ENCODE measurements around the gene ARL4D. TPM values are rescaled to one million over a fixed set of nuclear protein-coding genes. Genes with fewer than 3 reads are reported as not detected.

ARL4D gene
- total RNA-seq, 4 donors from 2014 or later, result 17.5 to 31.1 (median 21.9) TPM

GRCh38 chr17:43382776-43383175, 16.0 kb upstream of the ARL4D start:
- WGBS, result 96% methylated on average over 2 of the region's 2 CpGs
- no peaks in the 10 kb centered on the region for H3K27me3 ChIP-seq
- DNase-seq (ENCODE audit: extremely low spot score), result no peak
- no peaks in the 10 kb centered on the region for H3K9me3 ChIP-seq
- no peak overlapping the region for H3K4me3 ChIP-seq
- H3K36me3 ChIP-seq, result no peaks in the 10 kb centered on the region
- H3K27ac ChIP-seq (replicated peaks in 1 of 4), result no peak overlapping the region
- intact Hi-C loops (cut with DNase I), result no loop called here
- TF ChIP-seq EP300 (IDR thresholded peaks at IDR 0.05), result no peak
- TF ChIP-seq CTCF (IDR thresholded peaks at IDR 0.05), result no peak
- TF ChIP-seq POLR2AphosphoS5 (IDR thresholded peaks at IDR 0.05), result no peak
- no peak for TF ChIP-seq POLR2A (IDR thresholded peaks at IDR 0.05; ENCODE audit: low read depth)
- peaks cover 5 to 11% (median 9%) of the 10 kb centered on the region in 4 donors for H3K4me1 ChIP-seq

DNA sequence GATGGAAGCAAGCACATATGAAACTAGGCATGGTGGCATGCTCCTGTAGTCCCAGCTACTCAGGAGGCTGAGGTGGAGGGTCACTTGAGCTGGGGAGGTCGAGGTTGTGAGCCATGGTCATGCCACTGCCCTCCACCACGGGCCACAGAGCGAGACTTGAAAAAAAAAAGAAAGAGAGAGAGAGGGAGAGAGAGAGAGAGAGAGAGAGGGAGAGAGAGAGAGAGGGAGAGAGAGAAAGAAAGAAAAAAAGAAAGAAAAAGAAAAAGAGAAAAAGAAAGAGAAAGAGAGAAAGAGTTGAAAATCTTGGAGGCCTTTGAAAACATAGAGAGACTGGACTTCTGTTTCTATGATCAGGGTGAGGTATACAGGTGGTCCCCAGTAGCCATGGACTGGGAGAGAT, 15.4 kb upstream of the ARL4D start:
- intact Hi-C loops (cut with DNase I), result no loop called here
- Histone ChIP-seq H3K4me1 (peaks cover 7 to 13% (median 11%) of the 10 kb centered on the region in 4 donors), H3K27ac (replicated peaks in 1 of 4) (no peak overlapping the region), H3K4me3 (no peak overlapping the region), H3K27me3 (no peaks in the 10 kb centered on the region), H3K36me3 (no peaks in the 10 kb centered on the region), H3K9me3 (no peaks in the 10 kb centered on the region)
- no peak for TF ChIP-seq CTCF (IDR thresholded peaks at IDR 0.05)
- TF ChIP-seq EP300 (IDR thresholded peaks at IDR 0.05), result no peak
- no peak for TF ChIP-seq POLR2AphosphoS5 (IDR thresholded peaks at IDR 0.05)
- TF ChIP-seq POLR2A (IDR thresholded peaks at IDR 0.05; ENCODE audit: low read depth), result no peak
- DNase-seq (ENCODE audit: extremely low spot score), result no peak
- 92% methylated on average over 3 of the region's 3 CpGs for WGBS

DNA sequence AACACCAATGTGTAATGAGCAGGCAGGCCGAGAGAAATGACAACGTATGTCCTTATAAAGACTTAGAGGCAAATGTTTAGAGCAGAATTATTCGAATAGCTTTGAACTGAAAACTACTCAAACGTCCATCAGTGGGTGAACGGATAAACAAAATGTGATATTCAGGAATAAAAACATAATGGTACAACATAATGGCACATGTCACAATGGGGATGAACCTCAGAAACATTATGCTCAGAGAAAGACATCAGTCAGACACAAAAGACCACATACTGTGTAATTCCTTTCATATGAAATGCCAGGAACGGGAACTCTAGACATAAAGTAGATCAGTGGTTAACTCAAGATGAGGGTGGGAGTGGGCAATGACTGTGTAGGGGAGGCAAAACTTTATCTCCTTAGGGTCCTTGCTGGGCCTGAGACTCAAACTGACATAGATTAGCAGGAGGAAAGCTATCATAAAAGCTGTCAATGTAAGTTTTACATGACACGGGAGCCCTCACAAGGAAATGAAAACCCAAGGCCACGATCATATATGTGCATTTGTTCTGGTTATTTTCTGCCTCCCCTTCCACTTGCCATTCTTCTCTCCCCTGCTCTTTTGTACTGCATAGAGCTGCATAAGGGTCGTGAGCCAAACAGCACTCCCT, 14.8 kb upstream of the ARL4D start:
- H3K36me3 ChIP-seq, result no peaks in the 10 kb centered on the region
- no peak for DNase-seq (ENCODE audit: extremely low spot score)
- WGBS, result 68% methylated on average over 9 of the region's 9 CpGs
- no peaks in the 10 kb centered on the region for H3K27me3 ChIP-seq
- peaks cover 7 to 13% (median 11%) of the 10 kb centered on the region in 4 donors for H3K4me1 ChIP-seq
- no peak overlapping the region for H3K4me3 ChIP-seq
- H3K9me3 ChIP-seq, result no peaks in the 10 kb centered on the region
- intact Hi-C loops (cut with DNase I), result no loop called here
- TF ChIP-seq EP300 (IDR thresholded peaks at IDR 0.05) (no peak), CTCF (IDR thresholded peaks at IDR 0.05) (no peak), POLR2A (IDR thresholded peaks at IDR 0.05; ENCODE audit: low read depth) (no peak), POLR2AphosphoS5 (IDR thresholded peaks at IDR 0.05) (no peak)
- H3K27ac ChIP-seq (replicated peaks in 1 of 4), result no peak overlapping the region

DNA sequence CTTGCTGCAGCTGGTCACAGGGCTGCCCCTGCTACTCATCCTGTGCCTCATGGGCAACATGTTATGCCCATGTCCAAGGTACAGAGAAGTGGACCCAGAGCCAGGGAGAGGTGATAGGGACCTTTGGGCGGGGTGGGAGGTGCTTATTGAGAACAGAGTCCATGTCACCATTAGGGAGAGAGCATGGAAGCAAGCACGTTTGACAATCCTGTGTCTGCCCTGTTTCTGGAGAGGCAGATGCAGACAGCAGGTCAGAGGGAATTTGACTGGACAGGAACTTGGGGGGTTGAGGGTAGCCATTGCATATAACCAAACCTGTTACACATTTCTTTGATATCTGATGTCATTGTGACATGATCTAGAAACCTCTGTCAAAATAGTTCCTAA, 14.3 kb upstream of the ARL4D start:
- H3K27me3 ChIP-seq, result no peaks in the 10 kb centered on the region
- DNase-seq (ENCODE audit: extremely low spot score), result no peak
- no peak overlapping the region for H3K27ac ChIP-seq (replicated peaks in 1 of 4)
- intact Hi-C loops (cut with DNase I), result no loop called here
- no peaks in the 10 kb centered on the region for H3K9me3 ChIP-seq
- TF ChIP-seq POLR2A (IDR thresholded peaks at IDR 0.05; ENCODE audit: low read depth) (no peak), CTCF (IDR thresholded peaks at IDR 0.05) (no peak)
- no peak overlapping the region for H3K4me3 ChIP-seq
- WGBS, result 48% methylated on average over 2 of the region's 2 CpGs
- H3K36me3 ChIP-seq, result no peaks in the 10 kb centered on the region
- H3K4me1 ChIP-seq, result peaks cover 7 to 15% (median 13%) of the 10 kb centered on the region in 4 donors
